Measurements from ENCODE around the gene C18orf32.

DNA sequence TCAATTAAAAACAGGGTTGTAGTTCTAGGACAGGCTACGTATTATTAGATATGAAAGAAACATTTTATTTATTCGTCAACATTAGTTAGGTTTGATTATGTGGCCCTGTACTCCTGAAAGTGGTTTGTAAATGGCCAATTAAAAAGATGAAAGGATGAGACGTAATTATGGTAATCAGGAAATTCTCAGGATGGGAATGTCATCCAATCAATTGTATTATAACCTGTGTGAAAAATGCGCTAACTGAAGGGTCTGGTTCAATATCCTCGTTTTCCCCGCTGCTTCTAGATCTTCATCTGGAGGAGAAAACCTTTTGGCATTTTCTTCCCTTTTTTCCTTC is 5.6 kb upstream of the C18orf32 start:
- TF ChIP-seq CTCF (IDR thresholded peaks at IDR 0.05) (no peak), POLR2A (IDR thresholded peaks at IDR 0.05) (no peak)

Data from right lobe of liver (tissue), 4 donors.